Adipocyte (in vitro differentiated cells): ENCODE results near the gene AOPEP.
"Not testable (repeated sequence)": the region's sequence is repeated elsewhere in the genome, so short reads cannot be mapped to it uniquely, and the experiment has no call there.

ENCODE experiments used
- DNase-seq: peaks from one replicate; pipeline ENCODE4 v3.0.0-alpha.2; 2015; ENCODE audit warnings: low read depth
- H3K27me3 ChIP-seq: replicated peaks from 2 replicates; pipeline ENCODE4 v1.7.0; 2013; ENCODE audit warnings: mild to moderate bottlenecking, low read length, moderate library complexity; ENCODE audit not compliant: control insufficient read depth, insufficient read depth
- H3K36me3 ChIP-seq: 2 replicates; pipeline ENCODE4 v1.7.0; 2013; ENCODE audit warnings: low read length, mild to moderate bottlenecking, moderate library complexity; ENCODE audit not compliant: control insufficient read depth, insufficient read depth, severe bottlenecking
- H3K4me1 ChIP-seq: 2 replicates; pipeline ENCODE4 v1.7.0; 2013; ENCODE audit warnings: mild to moderate bottlenecking, low read length, moderate library complexity; ENCODE audit not compliant: control insufficient read depth, insufficient read depth
- H3K4me3 ChIP-seq: 2 replicates; pipeline ENCODE4 v1.7.0; 2013; ENCODE audit warnings: mild to moderate bottlenecking, low read length, moderate library complexity
- H3K9ac ChIP-seq: 2 replicates; pipeline ENCODE4 v1.7.0; 2013; ENCODE audit warnings: mild to moderate bottlenecking, low read length, moderate library complexity
- H3K9me3 ChIP-seq: 2 replicates; pipeline ENCODE4 v1.7.0; 2013; ENCODE audit warnings: mild to moderate bottlenecking, low read length, moderate library complexity; ENCODE audit not compliant: control insufficient read depth

Gene AOPEP

DNA sequence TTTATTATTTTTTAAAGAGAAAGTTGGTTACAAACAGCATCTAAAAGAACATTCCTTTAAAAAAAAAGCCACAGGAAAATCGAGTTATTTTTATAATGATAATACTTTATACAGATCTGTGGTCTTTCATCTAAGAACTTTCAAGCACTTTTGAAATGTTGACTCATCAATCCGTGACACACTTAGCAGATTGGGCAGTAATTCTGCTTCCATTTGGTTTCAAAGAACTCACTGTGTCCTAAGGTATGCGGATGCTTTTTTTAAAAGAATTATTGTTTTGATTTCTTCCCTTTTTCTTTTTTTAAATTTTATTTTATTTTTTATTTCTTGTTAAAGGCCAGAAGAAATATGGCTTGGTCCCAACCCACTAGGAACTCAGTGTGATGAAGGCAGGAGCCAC, 147.8 kb downstream of the AOPEP start:
- Histone ChIP-seq H3K4me3 (peak overlapping the region; percentile 3), H3K27me3 (no peaks in the 10 kb centered on the region), H3K9me3 (no peaks in the 10 kb centered on the region), H3K9ac (peak overlapping the region; percentile 59), H3K4me1 (peaks cover 36% of the 10 kb centered on the region), H3K36me3 (no peaks in the 10 kb centered on the region)
- peak; percentile 80 for DNase-seq

DNA sequence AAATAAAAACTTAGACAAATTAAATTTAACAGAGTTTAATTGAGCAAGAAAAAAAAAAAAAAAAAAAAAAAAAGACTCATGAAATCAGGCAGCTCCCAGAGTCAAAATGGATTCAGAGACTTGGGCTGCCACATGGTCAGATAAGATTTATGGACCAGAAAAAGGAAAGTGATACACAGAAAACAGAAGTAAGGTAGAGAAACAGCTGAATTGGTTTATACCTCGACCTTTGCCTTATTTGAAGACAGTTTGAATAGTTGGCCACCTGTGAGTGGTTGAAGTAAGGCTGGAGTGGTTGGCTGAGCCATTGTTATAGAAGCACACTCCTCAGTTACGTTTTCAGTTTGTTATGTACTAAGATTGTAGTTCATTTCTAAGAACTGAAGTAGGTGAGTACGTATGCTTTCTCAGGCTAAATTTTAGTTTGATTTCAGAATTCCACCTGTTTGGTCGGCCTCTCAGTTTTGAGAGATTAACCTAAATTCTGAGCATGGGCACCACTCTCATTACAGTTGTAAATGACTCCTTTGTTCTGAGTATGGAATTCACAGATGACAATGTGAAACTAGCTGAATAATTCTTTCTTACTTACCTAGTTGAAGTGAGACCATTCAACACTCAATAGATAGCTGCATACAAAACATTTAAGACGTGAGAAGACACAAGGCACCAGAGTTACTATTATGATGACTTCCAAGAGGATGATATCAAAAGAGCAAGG, 149.0 kb downstream of the AOPEP start:
- no peaks in the 10 kb centered on the region for H3K27me3 ChIP-seq
- H3K36me3 ChIP-seq = no peaks in the 10 kb centered on the region
- H3K9me3 ChIP-seq = no peaks in the 10 kb centered on the region
- no peak overlapping the region for H3K4me3 ChIP-seq
- H3K4me1 ChIP-seq = peaks cover 30% of the 10 kb centered on the region
- no peak for DNase-seq
- H3K9ac ChIP-seq = no peak overlapping the region

DNA sequence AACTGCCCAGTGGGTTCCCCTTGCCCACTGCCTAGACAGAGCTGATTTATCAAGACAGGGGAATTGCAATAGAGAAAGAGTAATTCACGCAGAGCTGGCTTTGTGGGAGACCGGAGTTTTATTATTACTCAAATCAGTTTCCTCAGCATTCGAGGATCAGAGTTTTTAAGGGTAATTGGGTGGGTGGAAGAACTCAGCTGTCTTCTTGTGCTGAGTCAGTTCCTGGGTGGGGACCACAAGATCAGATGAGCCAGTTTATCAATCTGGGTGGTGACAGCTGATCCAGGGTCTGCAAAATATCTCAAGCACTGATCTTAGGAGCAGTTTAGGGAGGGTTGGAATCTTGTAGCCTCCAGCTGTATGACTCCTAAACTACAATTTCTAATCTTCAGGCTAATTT, 152.3 kb downstream of the AOPEP start:
- not testable (repeated sequence) for DNase-seq, H3K9ac ChIP-seq, H3K27me3 ChIP-seq, H3K36me3 ChIP-seq, H3K9me3 ChIP-seq, H3K4me3 ChIP-seq
- peaks cover 37% of the 10 kb centered on the region for H3K4me1 ChIP-seq

DNA sequence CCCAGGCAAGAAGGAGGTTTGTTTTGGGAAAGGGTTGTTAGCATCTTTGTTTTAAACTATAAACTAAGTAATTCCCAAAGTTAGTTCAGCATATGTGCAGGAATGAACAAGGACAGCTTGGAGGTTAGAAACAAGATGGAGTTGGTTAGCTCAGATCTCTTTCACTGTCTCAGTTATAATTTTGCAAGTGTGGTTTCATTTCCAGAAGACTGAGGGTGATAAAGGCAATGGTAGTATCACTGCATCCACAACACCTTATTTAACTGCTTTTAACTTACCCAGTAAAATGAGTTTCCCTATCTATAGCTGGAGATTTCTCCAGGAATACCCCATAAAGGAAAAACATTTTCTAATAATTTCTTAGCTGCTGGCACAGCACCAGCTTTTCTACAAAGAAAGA, 152.7 kb downstream of the AOPEP start:
- no peaks in the 10 kb centered on the region for H3K27me3 ChIP-seq
- no peak for DNase-seq
- H3K9ac ChIP-seq = no peak overlapping the region
- H3K9me3 ChIP-seq = no peaks in the 10 kb centered on the region
- H3K4me3 ChIP-seq = no peak overlapping the region
- no peaks in the 10 kb centered on the region for H3K36me3 ChIP-seq
- H3K4me1 ChIP-seq = peaks cover 37% of the 10 kb centered on the region

DNA sequence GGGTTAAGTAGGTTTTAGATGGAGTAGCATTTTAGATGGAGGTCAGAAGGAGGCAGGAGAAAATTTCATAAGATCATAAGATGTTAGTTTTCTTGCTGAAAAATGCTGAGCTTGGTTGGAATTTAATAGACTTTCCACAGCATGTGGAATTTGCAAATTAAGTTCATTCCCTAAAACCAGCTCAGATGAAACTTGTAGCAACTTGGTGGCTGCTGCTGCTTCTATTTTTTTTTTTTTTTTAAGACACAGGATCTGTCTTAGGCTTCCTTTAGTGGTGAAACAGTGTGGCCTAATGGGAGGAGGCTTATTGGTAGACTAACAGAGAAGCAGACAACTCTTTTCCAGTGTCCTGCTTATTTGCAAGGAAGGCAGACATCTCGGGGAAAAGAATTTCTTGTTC, 154.5 kb downstream of the AOPEP start:
- no peaks in the 10 kb centered on the region for H3K27me3 ChIP-seq
- H3K9ac ChIP-seq = peak overlapping the region; percentile 60
- H3K9me3 ChIP-seq = no peaks in the 10 kb centered on the region
- no peak overlapping the region for H3K4me3 ChIP-seq
- peak; percentile 59 for DNase-seq
- no peaks in the 10 kb centered on the region for H3K36me3 ChIP-seq
- H3K4me1 ChIP-seq = peaks cover 36% of the 10 kb centered on the region

DNA sequence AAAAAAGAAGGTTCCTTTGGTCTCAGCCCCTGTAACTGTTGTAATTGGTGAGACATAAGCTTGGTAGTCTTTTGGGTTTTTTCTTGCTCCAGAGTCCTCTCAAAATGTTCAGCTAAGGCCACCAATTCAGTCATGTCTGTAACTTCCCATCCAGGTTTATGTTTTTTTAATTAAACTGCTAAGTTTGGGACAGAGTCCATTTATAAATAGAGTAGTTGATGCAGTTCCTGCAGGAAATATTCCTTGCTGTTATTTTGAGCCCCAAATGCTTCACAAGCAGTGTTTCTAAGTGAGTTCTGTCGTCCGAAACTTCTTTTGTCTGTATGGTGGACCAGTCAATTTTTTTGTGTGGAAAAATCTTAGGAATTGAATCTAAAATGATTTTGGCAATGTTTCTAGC, 155.0 kb downstream of the AOPEP start:
- Histone ChIP-seq H3K9me3 (no peaks in the 10 kb centered on the region), H3K4me3 (no peak overlapping the region), H3K36me3 (no peaks in the 10 kb centered on the region), H3K4me1 (peaks cover 36% of the 10 kb centered on the region), H3K9ac (peak overlapping the region; percentile 60), H3K27me3 (no peaks in the 10 kb centered on the region)
- DNase-seq = no peak

DNA sequence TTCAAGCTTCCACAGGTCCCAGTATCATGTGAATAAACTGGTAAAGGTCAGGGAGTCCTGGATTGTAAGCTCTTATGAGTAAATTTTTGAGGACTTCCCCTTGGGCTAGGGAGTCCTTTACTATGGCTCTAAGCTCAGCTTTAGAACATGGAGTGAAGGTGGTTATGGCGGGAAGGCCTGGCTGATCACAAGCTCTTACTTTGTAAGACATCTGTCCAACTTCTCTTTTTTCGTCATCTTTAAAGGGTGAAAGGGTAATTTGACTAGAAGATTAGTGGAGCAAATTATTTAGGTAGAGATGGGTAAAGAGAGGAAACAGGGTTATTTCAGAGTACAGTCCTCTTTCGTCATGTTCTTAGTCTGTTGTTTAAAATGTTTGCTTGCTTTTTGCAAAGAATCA, 155.4 kb downstream of the AOPEP start:
- Histone ChIP-seq H3K36me3 (no peaks in the 10 kb centered on the region), H3K4me3 (no peak overlapping the region), H3K9ac (peak overlapping the region; percentile 60), H3K4me1 (peaks cover 36% of the 10 kb centered on the region), H3K9me3 (no peaks in the 10 kb centered on the region), H3K27me3 (no peaks in the 10 kb centered on the region)
- no peak for DNase-seq

DNA sequence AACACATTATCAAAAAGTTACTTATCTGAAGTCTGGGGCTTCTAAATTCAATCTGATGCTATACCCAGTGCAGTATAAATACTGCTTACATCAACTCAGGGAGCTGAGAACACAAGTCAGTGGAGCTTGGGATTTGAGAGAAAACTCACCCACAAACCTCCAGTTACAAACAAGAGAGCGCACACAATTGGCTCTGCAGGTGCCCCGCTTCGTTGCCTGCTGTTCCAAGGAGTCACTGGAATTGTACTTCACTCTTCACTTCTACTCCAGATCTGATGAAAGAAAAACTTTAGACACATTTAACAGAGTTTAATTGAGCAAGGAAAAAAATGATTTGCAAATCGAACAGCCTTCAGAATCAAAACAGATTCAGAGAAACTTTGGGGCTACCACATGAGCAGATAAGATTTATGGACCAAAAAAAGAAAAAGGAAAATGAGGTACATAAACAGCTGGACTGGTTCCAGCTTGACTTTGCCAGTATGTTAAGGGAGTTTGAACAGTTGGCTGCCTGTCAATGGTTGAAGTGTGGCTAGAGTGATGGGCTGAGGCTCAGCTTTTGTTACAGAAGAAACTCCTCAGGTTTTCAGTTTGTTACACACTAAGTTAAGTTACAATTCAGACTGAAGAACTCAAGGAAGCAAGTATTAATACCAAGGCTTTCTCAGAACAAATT, 156.6 kb downstream of the AOPEP start:
- no peaks in the 10 kb centered on the region for H3K9me3 ChIP-seq
- H3K9ac ChIP-seq = no peak overlapping the region
- no peak for DNase-seq
- H3K27me3 ChIP-seq = no peaks in the 10 kb centered on the region
- peaks cover 44% of the 10 kb centered on the region for H3K4me1 ChIP-seq
- H3K36me3 ChIP-seq = no peaks in the 10 kb centered on the region
- H3K4me3 ChIP-seq = no peak overlapping the region

DNA sequence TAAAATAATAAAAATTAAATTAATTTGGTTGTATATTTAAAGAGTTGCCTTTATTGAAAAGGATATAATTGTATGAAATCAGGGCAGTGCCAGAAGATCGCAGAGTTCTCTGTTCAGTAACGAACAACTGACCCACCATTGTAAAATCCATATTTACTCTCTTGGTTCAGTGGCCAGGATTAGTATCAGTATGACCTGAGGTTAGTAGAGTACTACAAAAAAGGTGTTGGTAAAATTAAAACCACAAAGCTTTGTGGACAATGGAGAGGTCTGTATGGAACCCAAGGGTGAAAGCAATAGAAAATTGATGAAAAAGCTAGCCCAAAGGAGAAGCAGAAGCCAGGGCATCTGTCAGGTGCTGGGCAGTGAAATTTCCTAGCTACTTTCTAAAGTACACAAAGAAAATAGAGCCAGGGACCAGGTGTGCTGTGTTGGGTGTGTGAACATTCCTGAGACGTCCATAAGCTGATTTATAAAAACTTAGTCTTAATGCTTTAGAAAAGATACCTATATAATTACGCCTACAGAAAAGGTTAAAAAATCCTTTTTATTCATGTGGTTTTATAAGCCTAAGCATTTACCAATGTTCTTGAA, 159.5 kb downstream of the AOPEP start:
- no peak overlapping the region for H3K9ac ChIP-seq
- no peaks in the 10 kb centered on the region for H3K27me3 ChIP-seq
- peaks cover 6% of the 10 kb centered on the region for H3K9me3 ChIP-seq
- no peaks in the 10 kb centered on the region for H3K36me3 ChIP-seq
- H3K4me3 ChIP-seq = no peak overlapping the region
- no peak for DNase-seq
- H3K4me1 ChIP-seq = peaks cover 40% of the 10 kb centered on the region

DNA sequence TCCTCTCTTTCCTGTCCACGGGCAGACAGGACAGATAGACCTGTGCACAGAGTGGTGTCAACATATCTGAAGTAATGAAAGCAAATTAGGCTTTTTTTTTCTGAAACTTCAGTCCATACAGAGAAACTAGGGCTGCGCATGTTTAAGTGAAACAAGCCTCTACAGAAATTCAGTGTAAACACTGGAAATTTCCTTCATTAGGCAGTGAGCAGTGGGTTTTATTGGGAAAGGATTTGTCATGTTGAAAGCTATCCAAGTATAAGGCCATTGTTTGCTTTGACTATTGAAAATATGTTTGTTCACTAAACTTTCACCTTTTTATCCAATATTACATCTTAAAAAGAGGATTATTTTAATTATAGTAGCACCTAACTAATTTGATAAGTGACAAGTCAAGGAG, 161.2 kb downstream of the AOPEP start:
- Histone ChIP-seq H3K4me1 (peaks cover 25% of the 10 kb centered on the region), H3K9me3 (peaks cover 16% of the 10 kb centered on the region), H3K36me3 (no peaks in the 10 kb centered on the region), H3K9ac (no peak overlapping the region), H3K27me3 (no peaks in the 10 kb centered on the region), H3K4me3 (no peak overlapping the region)
- DNase-seq = no peak

DNA sequence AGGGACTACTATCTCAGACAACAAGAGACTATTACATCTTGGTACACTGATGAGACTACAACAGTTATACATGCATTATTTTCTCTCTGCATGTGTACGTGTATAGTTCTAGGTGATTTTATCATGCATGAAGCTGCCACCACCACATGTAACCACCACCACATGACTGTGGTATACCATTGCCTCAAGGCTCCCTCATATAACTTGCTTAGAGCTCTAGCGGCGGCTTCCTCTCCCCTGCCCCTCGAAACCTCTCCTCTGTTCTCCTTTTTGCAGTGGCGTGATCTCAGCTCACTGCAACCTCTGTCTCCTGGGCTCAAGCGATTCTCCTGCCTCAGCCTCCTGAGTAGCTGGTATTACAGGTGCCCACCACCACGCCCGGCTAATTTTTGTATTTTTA, 162.3 kb downstream of the AOPEP start:
- peaks cover 21% of the 10 kb centered on the region for H3K4me1 ChIP-seq
- peaks cover 16% of the 10 kb centered on the region for H3K9me3 ChIP-seq
- no peak overlapping the region for H3K4me3 ChIP-seq
- H3K27me3 ChIP-seq = no peaks in the 10 kb centered on the region
- no peak overlapping the region for H3K9ac ChIP-seq
- DNase-seq = no peak
- H3K36me3 ChIP-seq = no peaks in the 10 kb centered on the region
